GM18907 (cell line): ENCODE measurements around the gene ICA1L.
A peak's percentile ranks its signal among the peaks of the same experiment; 100 is the strongest.
"Not testable (repeated sequence)": the region's sequence is repeated elsewhere in the genome, so short reads cannot be mapped to it uniquely, and the experiment has no call there.

Source experiments
- ATAC-seq: cut with Tn5 transposase; IDR thresholded peaks from one replicate; pipeline ENCODE4 v1.9.1; 2021; ENCODE audit warnings: mild to moderate bottlenecking, moderate library complexity; ENCODE audit not compliant: unreplicated experiment

Gene ICA1L

GRCh38 chr2:202848813-202849212 is 22.8 kb downstream of the ICA1L start:
- no peak for ATAC-seq

- ATAC-seq = peak; percentile 77
Observed at GRCh38 chr2:202847693-202848524, 23.7 kb downstream of the ICA1L start.

- ATAC-seq = no peak
Observed at GRCh38 chr2:202844656-202845055, 26.9 kb downstream of the ICA1L start.

- no peak for ATAC-seq
Observed at GRCh38 chr2:202842690-202843089, 28.9 kb downstream of the ICA1L start.

- ATAC-seq = no peak
Observed at GRCh38 chr2:202841090-202841867, 30.3 kb downstream of the ICA1L start.

- ATAC-seq = no peak
Observed at GRCh38 chr2:202831242-202832220, 40.0 kb downstream of the ICA1L start.

GRCh38 chr2:202824901-202825300 is 46.7 kb downstream of the ICA1L start:
- ATAC-seq = no peak

GRCh38 chr2:202822411-202822810 is 49.2 kb downstream of the ICA1L start:
- no peak for ATAC-seq

- no peak for ATAC-seq
Observed at GRCh38 chr2:202821206-202822160, 50.1 kb downstream of the ICA1L start.

- no peak for ATAC-seq
Observed at GRCh38 chr2:202818321-202818720, 53.2 kb downstream of the ICA1L start.

- ATAC-seq = no peak
Observed at GRCh38 chr2:202817771-202818170, 53.8 kb downstream of the ICA1L start.

- ATAC-seq = no peak
Observed at GRCh38 chr2:202815548-202816360, 55.8 kb downstream of the ICA1L start.

- no peak for ATAC-seq
Observed at GRCh38 chr2:202814226-202814625, 57.3 kb downstream of the ICA1L start.

GRCh38 chr2:202813387-202813786 is 58.2 kb downstream of the ICA1L start:
- no peak for ATAC-seq

- no peak for ATAC-seq
Observed at GRCh38 chr2:202808754-202809153, 62.8 kb downstream of the ICA1L start.

- not testable (repeated sequence) for ATAC-seq
Observed at GRCh38 chr2:202807431-202808138, 64.0 kb downstream of the ICA1L start.

GRCh38 chr2:202805911-202806310 is 65.7 kb downstream of the ICA1L start:
- ATAC-seq = not testable (repeated sequence)

GRCh38 chr2:202797944-202798343 is 73.6 kb downstream of the ICA1L start:
- ATAC-seq = no peak
